ENCODE measurements around the gene EEF1A2.

- TF ChIP-seq POLR2A (IDR thresholded peaks at IDR 0.05; ENCODE audit: low read length) = no peak
- TF ChIP-seq GATA1 (IDR thresholded peaks at IDR 0.05; ENCODE audit: low read depth, low read length) = no peak
Measured at GRCh38 chr20:63492518-63492917, 6.4 kb downstream of the EEF1A2 start.

Measured in erythroblast (primary cell).